WTC11 (cell line): Measurements from ENCODE around the gene C11orf21. TPM values are rescaled to one million over a fixed set of nuclear protein-coding genes. Genes with fewer than 3 reads are reported as not detected.
"Not testable (repeated sequence)": the region's sequence is repeated elsewhere in the genome, so short reads cannot be mapped to it uniquely, and the experiment has no call there.

Experiments
- ATAC-seq: fragments of 200-7000 bp; cut with Tn5 transposase; 2 replicates; pipeline ENCODE4 v1.10.0; 2021; ENCODE audit warnings: mild to moderate bottlenecking, moderate library complexity
- CTCF ChIA-PET: fragments of 300-600 bp; sonication (Branson Sonifier 250); formaldehyde crosslinking; loops from one replicate; lab custom pipeline; 2021; ENCODE audit warnings: antibody characterized with exemption; lab: Charles Lee
- POLR2A ChIA-PET: fragments of 350-600 bp; sonication (Branson Sonifier 250); formaldehyde crosslinking; loops from one replicate; lab custom pipeline; 2021; ENCODE audit warnings: antibody characterized with exemption; lab: Charles Lee
- DNase-seq: peaks from one replicate; pipeline ENCODE4 v3.0.0; 2021; ENCODE audit warnings: low spot score
- H3K27ac Mint-ChIP-seq: 2 replicates; pipeline ENCODE4 v1.8.0; 2021; ENCODE audit warnings: mixed read lengths
- H3K27me3 Mint-ChIP-seq: 2 replicates; pipeline ENCODE4 v1.8.0; 2021; ENCODE audit warnings: low read depth, mild to moderate bottlenecking, moderate library complexity, mixed read lengths
- H3K36me3 Mint-ChIP-seq: 2 replicates; pipeline ENCODE4 v1.8.0; 2021; ENCODE audit warnings: mixed read lengths
- H3K4me1 Mint-ChIP-seq: 2 replicates; pipeline ENCODE4 v1.8.0; 2022; ENCODE audit warnings: mixed read lengths
- H3K4me3 Mint-ChIP-seq: 2 replicates; pipeline ENCODE4 v1.8.0; 2021; ENCODE audit warnings: mild to moderate bottlenecking, moderate library complexity, mixed read lengths
- H3K9me3 Mint-ChIP-seq: 2 replicates; pipeline ENCODE4 v1.8.0; 2021; ENCODE audit warnings: mixed read lengths
- ATF1 ChIP-seq: sonication (generic); formaldehyde crosslinking; IDR thresholded peaks from 2 replicates; pipeline ENCODE4 v1.8.1; 2023; ENCODE audit warnings: mild to moderate bottlenecking, moderate library complexity, missing genetic modification reagents
- CDX4 ChIP-seq: fragments of 250-450 bp; sonication (Bioruptor Pico); IDR thresholded peaks from 2 replicates; pipeline ENCODE4 v1.9.0; 2021; ENCODE audit warnings: moderate library complexity, mild to moderate bottlenecking, inconsistent platforms, borderline replicate concordance
- EMX1 ChIP-seq: fragments of 250-450 bp; sonication (Bioruptor Pico); IDR thresholded peaks from 2 replicates; pipeline ENCODE4 v1.8.0; 2021; ENCODE audit warnings: mild to moderate bottlenecking
- GTF2I ChIP-seq: fragments of 250-450 bp; sonication (Bioruptor Pico); conservative IDR thresholded peaks from 2 replicates; pipeline ENCODE4 v1.4.0; 2021; ENCODE audit warnings: mild to moderate bottlenecking
- MYBL2 ChIP-seq: sonication (generic); formaldehyde crosslinking; IDR thresholded peaks from 2 replicates; pipeline ENCODE4 v1.8.1; 2023; ENCODE audit warnings: mild to moderate bottlenecking, moderate library complexity, missing genetic modification reagents
- NR1H2 ChIP-seq: sonication (generic); formaldehyde crosslinking; IDR thresholded peaks from 2 replicates; pipeline ENCODE4 v1.9.0; 2021; ENCODE audit warnings: mild to moderate bottlenecking, moderate library complexity, missing genetic modification reagents
- PRDM15 ChIP-seq: sonication (generic); formaldehyde crosslinking; IDR thresholded peaks from 2 replicates; pipeline ENCODE4 v1.8.0; 2022; ENCODE audit warnings: missing genetic modification reagents
- RELA ChIP-seq: sonication (generic); formaldehyde crosslinking; IDR thresholded peaks from 2 replicates; pipeline ENCODE4 v1.8.1; 2022; ENCODE audit warnings: missing genetic modification reagents, mild to moderate bottlenecking, borderline replicate concordance
- STAT6 ChIP-seq: sonication (generic); formaldehyde crosslinking; conservative IDR thresholded peaks from 2 replicates; pipeline ENCODE4 v1.8.1; 2023; ENCODE audit warnings: mild to moderate bottlenecking, low read depth, missing genetic modification reagents, moderate library complexity
- TCF7 ChIP-seq: sonication (generic); formaldehyde crosslinking; IDR thresholded peaks from 2 replicates; pipeline ENCODE4 v1.8.0; 2022; ENCODE audit warnings: mild to moderate bottlenecking, low read depth, missing genetic modification reagents, moderate library complexity
- TP53 ChIP-seq: sonication (generic); formaldehyde crosslinking; IDR thresholded peaks from 2 replicates; pipeline ENCODE4 v1.8.1; 2023; ENCODE audit warnings: mild to moderate bottlenecking, missing genetic modification reagents
- USF2 ChIP-seq: sonication (generic); formaldehyde crosslinking; IDR thresholded peaks from 2 replicates; pipeline ENCODE4 v1.8.1; 2023; ENCODE audit warnings: mild to moderate bottlenecking, missing genetic modification reagents, moderate library complexity
- ZNF121 ChIP-seq: sonication (generic); formaldehyde crosslinking; IDR thresholded peaks from 2 replicates; pipeline ENCODE4 v1.8.0; 2023; ENCODE audit warnings: missing genetic modification reagents
- ZNF416 ChIP-seq: fragments of 250-450 bp; sonication (Bioruptor Pico); IDR thresholded peaks from 2 replicates; pipeline ENCODE4 v1.9.0; 2021; ENCODE audit warnings: mild to moderate bottlenecking, inconsistent platforms
- total RNA-seq: library from RNA; stranded (reverse); gene quantifications from 3 replicates; pipeline ENCODE4 v1.2.3, GENCODE V29; 2021
- TF ChIP-seq, protein P1 (sequence below): sonication (generic); formaldehyde crosslinking; IDR thresholded peaks from 2 replicates; pipeline ENCODE4 v1.8.0; 2023; ENCODE audit warnings: missing genetic modification reagents
- TF ChIP-seq, protein P2 (sequence below): sonication (generic); formaldehyde crosslinking; IDR thresholded peaks from 2 replicates; pipeline ENCODE4 v1.8.1; 2023; ENCODE audit warnings: mild to moderate bottlenecking, moderate library complexity, missing genetic modification reagents

The C11orf21 gene
- total RNA-seq, 1 experiment from 2014 or later = 0.24 TPM

DNA sequence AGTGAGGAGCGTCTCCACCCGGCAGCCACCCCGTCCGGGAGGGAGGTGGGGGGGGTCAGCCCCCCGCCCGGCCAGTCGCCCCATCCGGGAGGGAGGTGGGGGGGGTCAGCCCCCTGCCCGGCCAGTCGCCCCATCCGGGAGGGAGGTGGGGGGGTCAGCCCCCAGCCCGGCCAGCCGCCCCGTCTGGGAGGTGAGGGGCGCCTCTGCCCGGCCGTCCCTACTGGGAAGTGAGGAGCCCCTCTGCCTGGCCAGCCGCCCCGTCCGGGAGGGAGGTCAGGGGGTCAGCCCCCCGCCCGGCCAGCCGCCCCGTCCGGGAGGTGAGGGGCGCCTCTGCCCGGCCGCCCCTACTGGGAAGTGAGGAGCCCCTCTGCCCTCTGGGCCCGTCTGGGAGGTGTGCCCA, 30.9 kb upstream of the C11orf21 start:
- H3K4me3 Mint-ChIP-seq, POLR2A ChIA-PET, CTCF ChIA-PET, ATAC-seq, DNase-seq, H3K27ac Mint-ChIP-seq, H3K4me1 Mint-ChIP-seq: not testable (repeated sequence)
- Mint-ChIP-seq H3K36me3 (peaks cover 23% of the 10 kb centered on the region), H3K9me3 (peaks cover 30% of the 10 kb centered on the region), H3K27me3 (peaks cover 38% of the 10 kb centered on the region)

DNA sequence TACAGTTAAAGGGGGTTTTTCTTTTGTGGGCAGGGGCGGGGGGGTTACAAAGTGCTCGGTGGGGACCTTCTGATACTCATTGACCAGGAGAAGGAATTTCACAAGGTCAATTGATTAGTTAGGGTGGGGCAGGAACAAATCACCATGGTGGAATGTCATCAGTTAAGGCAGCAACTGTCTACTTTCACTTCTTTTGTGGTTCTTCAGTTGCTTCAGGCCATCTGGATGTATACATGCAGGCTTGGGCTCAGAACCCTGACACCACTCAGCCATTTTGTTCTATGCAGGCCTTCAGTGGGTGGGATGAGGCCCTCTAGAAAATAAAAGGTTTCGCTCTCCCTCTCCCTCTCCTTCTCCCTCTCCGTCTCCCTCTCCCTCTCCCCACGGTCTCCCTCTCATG, 29.7 kb upstream of the C11orf21 start:
- Mint-ChIP-seq H3K36me3 (peaks cover 23% of the 10 kb centered on the region), H3K4me3 (no peak overlapping the region), H3K27ac (no peak overlapping the region), H3K4me1 (no peaks in the 10 kb centered on the region), H3K9me3 (peaks cover 30% of the 10 kb centered on the region), H3K27me3 (peaks cover 28% of the 10 kb centered on the region)
- ChIA-PET POLR2A (no interaction called here), CTCF (interaction anchor here (1.0 kb wide), 1 partner anchor 26 kb away, joined by 3 read pairs; no protein-coding TSS in a partner anchor)
- ATAC-seq (no peak), DNase-seq (no peak)
- TF ChIP-seq USF2 (CRISPR knock-in tag) (no peak), NR1H2 (CRISPR knock-in tag) (no peak), EMX1 (CRISPR knock-in tag) (no peak), TP53 (CRISPR knock-in tag) (no peak), RELA (CRISPR knock-in tag) (no peak), ZNF416 (CRISPR knock-in tag) (no peak), TCF7 (CRISPR knock-in tag) (no peak), CDX4 (CRISPR knock-in tag) (no peak), GTF2I (no peak), MYBL2 (CRISPR knock-in tag) (no peak), PRDM15 (no peak), ATF1 (CRISPR knock-in tag) (no peak), STAT6 (no peak), ZNF121 (no peak)
- TF ChIP-seq, protein P1, sequence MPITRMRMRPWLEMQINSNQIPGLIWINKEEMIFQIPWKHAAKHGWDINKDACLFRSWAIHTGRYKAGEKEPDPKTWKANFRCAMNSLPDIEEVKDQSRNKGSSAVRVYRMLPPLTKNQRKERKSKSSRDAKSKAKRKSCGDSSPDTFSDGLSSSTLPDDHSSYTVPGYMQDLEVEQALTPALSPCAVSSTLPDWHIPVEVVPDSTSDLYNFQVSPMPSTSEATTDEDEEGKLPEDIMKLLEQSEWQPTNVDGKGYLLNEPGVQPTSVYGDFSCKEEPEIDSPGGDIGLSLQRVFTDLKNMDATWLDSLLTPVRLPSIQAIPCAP (CRISPR knock-in tag) = no peak
- TF ChIP-seq, protein P2, sequence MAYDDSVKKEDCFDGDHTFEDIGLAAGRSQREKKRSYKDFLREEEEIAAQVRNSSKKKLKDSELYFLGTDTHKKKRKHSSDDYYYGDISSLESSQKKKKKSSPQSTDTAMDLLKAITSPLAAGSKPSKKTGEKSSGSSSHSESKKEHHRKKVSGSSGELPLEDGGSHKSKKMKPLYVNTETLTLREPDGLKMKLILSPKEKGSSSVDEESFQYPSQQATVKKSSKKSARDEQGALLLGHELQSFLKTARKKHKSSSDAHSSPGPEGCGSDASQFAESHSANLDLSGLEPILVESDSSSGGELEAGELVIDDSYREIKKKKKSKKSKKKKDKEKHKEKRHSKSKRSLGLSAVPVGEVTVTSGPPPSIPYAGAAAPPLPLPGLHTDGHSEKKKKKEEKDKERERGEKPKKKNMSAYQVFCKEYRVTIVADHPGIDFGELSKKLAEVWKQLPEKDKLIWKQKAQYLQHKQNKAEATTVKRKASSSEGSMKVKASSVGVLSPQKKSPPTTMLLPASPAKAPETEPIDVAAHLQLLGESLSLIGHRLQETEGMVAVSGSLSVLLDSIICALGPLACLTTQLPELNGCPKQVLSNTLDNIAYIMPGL (CRISPR knock-in tag) = no peak
